Panc1 (cell line): ENCODE data around the gene ZHX3.

Experiments
- CTCF ChIP-seq: fragments of 450-650 bp; IDR thresholded peaks from 2 replicates; pipeline ENCODE4 v1.5.1; 2017; ENCODE audit warnings: mild to moderate bottlenecking
- POLR2AphosphoS5 ChIP-seq: IDR thresholded peaks from 2 replicates; pipeline ENCODE4 v1.6.1; 2012; ENCODE audit warnings: mild to moderate bottlenecking, low read depth, low read length, moderate library complexity

- TF ChIP-seq POLR2AphosphoS5, result no peak
- no peak for TF ChIP-seq CTCF
These were observed 132.3 kb downstream of the ZHX3 start for GRCh38 chr20:41185013-41185757.
